Prostate gland (tissue), 2 donors: ENCODE measurements around the gene EPYC. TPM values are rescaled to one million over a fixed set of nuclear protein-coding genes. Genes with fewer than 3 reads are reported as not detected.

Experiments used
- DNase-seq: peaks from one replicate; pipeline ENCODE4 v3.0.0-alpha.2; 2019; ENCODE audit warnings: low spot score
- H3K27ac ChIP-seq, 2 donors: fragments of 200-600 bp; sonication (generic); 2 replicates each; pipeline ENCODE4 v1.5.1; 2017 to 2019
- H3K27me3 ChIP-seq: fragments of 200-600 bp; sonication (generic); replicated peaks from 2 replicates; pipeline ENCODE4 v1.5.1; 2019; ENCODE audit not compliant: insufficient read depth
- H3K36me3 ChIP-seq, 2 donors: fragments of 200-600 bp; sonication (generic); 1 replicate in 1 of 2; 2 replicates in 1 of 2; pipeline versions ENCODE4 v1.5.1 to v1.8.1; 2017 to 2019
- H3K4me1 ChIP-seq: fragments of 200-600 bp; sonication (generic); replicated peaks from 2 replicates; pipeline ENCODE4 v1.5.1; 2019
- H3K4me3 ChIP-seq, 2 donors: fragments of 200-600 bp; sonication (generic); 2 replicates each; pipeline ENCODE4 v1.5.1; 2017 to 2019
- H3K9me3 ChIP-seq: fragments of 200-600 bp; sonication (generic); 2 replicates; pipeline ENCODE4 v1.5.1; 2017
- POLR2A ChIP-seq: fragments of 450-650 bp; IDR thresholded peaks from one replicate; pipeline ENCODE4 v1.6.1; 2016; ENCODE audit warnings: antibody characterized with exemption, mild to moderate bottlenecking
- POLR2AphosphoS5 ChIP-seq: sonication (generic); formaldehyde crosslinking; IDR thresholded peaks from one replicate; pipeline ENCODE4 v1.6.1; 2017; ENCODE audit warnings: antibody characterized with exemption
- WGBS: methylation state at CpG from one replicate; pipeline ENCODE4 v1.1.5; 2018; 5-methylcytosine and 5-hydroxymethylcytosine counted together
- intact Hi-C: fragments of 100-400 bp; cut with DNase I; formaldehyde crosslinking; loops from one replicate; pipeline ENCODE4 v1.14.2; 2022
- total RNA-seq, 2 donors: library from RNA; depleted of rRNA; stranded (reverse); fragments of >200 nt; gene quantifications; one replicate each; pipeline ENCODE4 v1.1.0, GENCODE V29; 2016
- TF ChIP-seq, protein P1 (sequence below), 4 experiments: fragments of 200-600 bp in 2 of 4; fragments of 450-650 bp in 2 of 4; sonication (generic) in 2 of 4; IDR thresholded peaks; 1 replicate in 3 of 4; 2 replicates in 1 of 4; pipeline ENCODE4 v1.5.1; 2016 to 2019; ENCODE audit warnings: antibody characterized with exemption in 4 of 4, mild to moderate bottlenecking in 2 of 4, moderate library complexity in 2 of 4

EPYC gene
- total RNA-seq, 2 donors from 2014 or later: not detected

DNA sequence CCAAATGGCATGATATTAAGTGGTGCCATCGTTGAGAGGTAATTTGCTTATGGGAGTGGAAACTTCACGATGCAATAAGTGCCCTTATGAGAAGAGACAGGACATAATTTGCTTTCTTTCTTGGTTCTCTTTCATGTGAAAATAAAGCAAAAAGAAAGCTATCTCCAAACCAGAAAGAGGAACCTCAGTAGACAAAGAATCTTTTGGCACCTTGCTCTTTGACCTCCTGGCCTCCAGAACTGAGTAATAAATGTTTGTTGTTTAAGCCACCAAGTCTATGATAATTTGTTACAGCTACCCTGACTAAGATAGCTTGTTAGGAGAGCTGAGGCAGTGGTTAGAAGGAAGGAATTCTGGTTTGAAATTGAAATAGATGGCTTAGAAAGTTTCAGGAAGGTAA lies 89.4 kb downstream of the EPYC start:
- H3K36me3 ChIP-seq: no peaks in the 10 kb centered on the region
- no peaks in the 10 kb centered on the region for H3K9me3 ChIP-seq
- no peak for TF ChIP-seq POLR2A
- TF ChIP-seq, protein P1, sequence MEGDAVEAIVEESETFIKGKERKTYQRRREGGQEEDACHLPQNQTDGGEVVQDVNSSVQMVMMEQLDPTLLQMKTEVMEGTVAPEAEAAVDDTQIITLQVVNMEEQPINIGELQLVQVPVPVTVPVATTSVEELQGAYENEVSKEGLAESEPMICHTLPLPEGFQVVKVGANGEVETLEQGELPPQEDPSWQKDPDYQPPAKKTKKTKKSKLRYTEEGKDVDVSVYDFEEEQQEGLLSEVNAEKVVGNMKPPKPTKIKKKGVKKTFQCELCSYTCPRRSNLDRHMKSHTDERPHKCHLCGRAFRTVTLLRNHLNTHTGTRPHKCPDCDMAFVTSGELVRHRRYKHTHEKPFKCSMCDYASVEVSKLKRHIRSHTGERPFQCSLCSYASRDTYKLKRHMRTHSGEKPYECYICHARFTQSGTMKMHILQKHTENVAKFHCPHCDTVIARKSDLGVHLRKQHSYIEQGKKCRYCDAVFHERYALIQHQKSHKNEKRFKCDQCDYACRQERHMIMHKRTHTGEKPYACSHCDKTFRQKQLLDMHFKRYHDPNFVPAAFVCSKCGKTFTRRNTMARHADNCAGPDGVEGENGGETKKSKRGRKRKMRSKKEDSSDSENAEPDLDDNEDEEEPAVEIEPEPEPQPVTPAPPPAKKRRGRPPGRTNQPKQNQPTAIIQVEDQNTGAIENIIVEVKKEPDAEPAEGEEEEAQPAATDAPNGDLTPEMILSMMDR (IDR thresholded peaks at IDR 0.05): no peak
- TF ChIP-seq POLR2AphosphoS5: no peak
- H3K27me3 ChIP-seq: no peaks in the 10 kb centered on the region
- H3K4me3 ChIP-seq: no peak overlapping the region
- 83% methylated on average over 2 of the region's 2 CpGs for WGBS
- intact Hi-C loops: loop anchor here (10.0 kb wide), 1 partner anchor 1371 kb away; no protein-coding TSS in a partner anchor
- no peaks in the 10 kb centered on the region for H3K4me1 ChIP-seq
- no peak overlapping the region for H3K27ac ChIP-seq
- no peak for DNase-seq

Other genes with a start within 250 kb of the EPYC start
- 1 to 10 TPM in 1 of 2 donors, not detected in 1; 3.0 TPM for gene CCER1, start 49.8 kb downstream of the EPYC start, total RNA-seq
- not detected for gene KERA, start 53.1 kb upstream of the EPYC start, total RNA-seq
- gene LUM, start 106.5 kb upstream of the EPYC start, total RNA-seq: 10 to 100 TPM; 34.3 to 56.1 TPM
- gene DCN, start 177.8 kb upstream of the EPYC start, total RNA-seq: 100 to 1,000 TPM; 104 to 404 TPM